HG03103 (cell line): ENCODE measurements around the gene ANKRD6.

Experiments
- ATAC-seq: cut with Tn5 transposase; IDR thresholded peaks from one replicate; pipeline ENCODE4 v1.9.1; 2021; ENCODE audit warnings: low read depth; ENCODE audit not compliant: unreplicated experiment

Gene ANKRD6

DNA sequence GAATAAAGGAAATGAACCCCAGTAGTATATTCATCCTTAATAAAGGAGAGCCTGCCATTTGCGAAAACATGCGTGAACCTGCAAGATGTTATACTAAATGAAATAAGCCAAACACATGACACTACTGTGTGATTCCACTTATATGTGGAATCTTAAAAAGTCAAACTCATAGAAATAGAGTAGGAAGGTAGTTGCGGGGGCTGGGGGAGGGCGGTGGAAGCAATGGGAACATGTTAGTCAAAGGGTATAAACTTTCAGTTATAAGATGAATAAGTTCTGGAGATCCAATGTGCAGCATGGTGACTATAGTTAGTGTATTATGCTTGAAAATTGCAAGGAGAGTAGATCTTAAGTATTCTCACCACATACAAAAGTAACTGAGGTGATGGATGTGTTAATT is 72.9 kb downstream of the ANKRD6 start:
- no peak for ATAC-seq

DNA sequence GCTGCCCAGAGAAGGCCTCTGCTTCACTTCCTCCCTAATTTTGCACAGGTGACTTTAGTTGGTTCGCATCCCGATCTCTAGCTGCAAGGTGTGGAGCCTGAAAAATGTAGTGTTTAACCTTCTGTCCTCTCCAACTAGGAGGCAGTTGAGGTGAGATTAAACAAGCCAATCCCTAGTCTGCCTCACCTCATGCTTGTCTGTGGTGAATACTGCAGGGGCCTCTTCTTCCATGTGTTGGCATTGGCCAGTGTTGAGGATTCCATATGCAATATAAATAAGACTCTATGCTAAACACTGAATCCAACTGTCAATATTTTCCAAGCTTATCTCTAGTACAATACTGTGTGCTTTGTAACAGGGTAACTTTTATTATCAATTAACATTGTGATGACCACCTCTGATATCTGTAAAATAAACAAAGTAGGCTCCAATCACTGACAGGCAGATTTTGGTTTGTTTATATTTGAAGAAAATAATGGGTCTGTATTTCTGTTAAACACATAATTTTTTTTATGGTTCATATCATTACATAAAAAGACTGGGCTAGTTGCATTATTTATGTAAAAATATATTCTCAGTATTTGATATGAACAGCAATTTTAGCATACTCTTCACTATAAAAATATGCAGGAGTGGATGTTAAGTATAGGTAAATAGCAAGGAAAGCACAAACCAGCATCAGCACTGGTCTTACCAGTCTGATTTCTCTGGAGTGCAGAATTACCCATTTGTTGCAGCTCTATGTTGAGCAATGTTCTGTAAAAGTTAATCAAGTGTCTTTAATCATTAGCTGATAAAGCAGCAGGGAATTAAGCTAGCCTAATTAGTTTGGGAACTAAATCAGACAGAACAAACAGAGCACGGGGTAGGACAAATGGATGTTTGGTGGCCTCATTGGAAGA is 74.0 kb downstream of the ANKRD6 start:
- ATAC-seq = no peak

- no peak for ATAC-seq
Measured at GRCh38 chr6:89508755-89509563, 76.0 kb downstream of the ANKRD6 start.

DNA sequence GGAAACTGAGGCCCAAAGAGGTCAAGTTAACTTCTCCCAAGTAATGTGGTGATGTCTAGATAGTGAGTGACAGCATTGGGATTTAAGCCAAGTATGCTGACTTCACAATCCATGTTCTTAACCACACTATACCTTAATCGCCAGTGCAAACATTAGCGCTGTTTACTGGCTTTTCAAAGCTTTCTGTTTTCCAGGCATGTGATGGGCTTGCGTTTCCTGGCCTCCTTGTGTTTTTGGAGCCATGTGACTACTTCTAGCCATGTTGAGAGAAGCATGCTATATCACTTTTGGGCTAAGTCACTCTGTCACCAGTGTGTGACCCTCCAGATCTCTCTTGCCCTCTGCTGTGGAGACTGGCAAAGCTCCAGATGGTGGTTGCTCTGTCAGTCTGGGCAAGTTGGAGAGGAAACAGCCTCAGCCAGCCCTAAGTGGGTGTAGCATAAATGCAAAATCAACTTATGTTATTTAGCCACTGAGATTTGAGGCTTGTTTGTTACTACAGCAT is 76.9 kb downstream of the ANKRD6 start:
- no peak for ATAC-seq

DNA sequence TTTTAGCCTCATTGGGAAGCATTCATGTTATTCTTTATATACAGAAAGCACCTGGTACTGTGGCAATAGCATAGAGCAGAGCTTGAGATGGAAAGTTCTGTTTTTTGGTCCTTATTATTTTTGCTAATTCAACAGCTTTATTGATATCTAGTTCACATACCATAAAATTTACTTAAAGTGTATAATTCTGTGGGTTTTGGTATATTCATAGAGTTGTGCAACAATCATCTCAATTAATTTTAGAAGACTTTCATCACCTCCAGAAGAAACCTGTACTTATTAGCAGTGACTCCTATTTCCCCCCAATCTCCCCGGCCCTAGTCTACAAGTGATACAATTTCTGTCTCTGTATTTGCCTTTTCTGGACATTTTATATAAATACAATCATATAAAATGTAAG is 77.4 kb downstream of the ANKRD6 start:
- no peak for ATAC-seq

GRCh38 chr6:89518352-89519055 is 85.6 kb downstream of the ANKRD6 start:
- no peak for ATAC-seq

DNA sequence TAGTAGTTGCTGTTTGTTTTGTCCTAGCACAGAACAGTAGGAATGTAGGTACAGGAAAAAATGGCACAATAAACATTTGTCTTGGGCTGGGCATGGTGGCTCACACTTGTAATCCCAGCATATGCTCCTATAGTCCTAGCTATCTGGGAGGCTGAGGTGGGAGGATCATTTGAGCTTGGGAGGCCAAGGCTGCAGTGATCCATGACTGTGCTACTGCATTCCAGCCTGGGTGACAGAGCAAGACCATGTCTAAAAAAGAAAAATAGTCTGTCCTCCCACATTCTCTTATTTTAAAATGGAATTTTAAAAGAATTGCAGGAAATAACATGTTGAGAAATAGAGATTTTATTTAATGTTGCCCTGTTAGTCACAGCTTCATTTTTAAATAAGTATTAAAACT is 87.8 kb downstream of the ANKRD6 start:
- ATAC-seq = no peak

DNA sequence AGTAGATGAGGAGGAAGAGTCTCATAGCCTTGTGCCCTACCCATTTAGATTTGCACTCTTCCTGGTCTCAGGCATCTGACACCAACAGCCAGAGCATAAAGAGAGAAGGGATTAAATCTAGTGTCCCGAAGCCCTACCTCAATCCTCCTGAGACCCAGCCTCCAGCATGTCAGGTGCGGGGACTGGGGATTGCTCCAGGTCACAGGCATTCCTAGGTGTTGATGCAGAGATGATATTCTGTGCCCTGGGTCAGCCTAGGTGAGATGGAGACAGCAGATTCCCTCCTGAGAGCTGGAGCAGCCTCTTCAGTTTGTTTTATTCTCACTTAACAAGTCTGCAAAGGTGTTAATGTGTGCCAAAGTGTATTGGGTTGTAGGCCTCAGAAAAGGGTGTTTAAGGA is 89.8 kb downstream of the ANKRD6 start:
- ATAC-seq = no peak

DNA sequence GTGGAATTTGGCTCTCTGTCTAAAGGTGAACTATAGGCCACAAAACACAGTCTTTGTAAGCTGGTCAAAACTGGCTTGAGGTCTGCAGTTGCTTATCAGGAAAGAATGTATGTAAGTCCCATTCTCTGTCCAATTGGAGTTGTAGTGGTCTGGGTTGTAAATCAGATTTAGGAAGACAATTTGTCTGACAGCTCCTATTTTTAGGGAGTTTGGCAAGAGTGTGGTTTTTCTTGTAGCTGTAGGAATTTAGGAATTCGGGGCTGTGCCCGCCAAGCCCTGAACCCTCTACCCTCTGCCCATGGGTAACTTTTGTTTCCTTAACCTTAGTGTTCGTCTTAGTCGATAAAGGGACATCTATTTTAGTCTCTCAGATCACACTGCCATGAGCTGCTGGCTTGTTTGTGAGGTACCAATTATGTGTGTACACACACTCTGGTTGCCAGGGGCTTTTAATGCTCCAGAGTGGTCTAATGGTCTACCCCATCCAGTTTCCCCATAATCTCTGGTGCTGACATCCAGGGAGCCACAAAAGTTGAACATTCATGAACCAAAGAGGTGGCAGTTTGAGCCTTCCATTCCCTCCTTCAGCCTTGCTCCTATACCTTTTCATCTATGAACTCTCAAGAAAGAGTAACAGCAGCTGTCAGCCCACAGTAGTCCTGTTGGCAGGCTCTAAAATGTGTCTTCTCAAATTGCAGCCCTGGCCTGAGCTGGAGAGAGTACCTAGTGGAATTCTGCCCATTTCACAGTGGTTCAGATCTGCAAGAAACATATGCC is 93.0 kb downstream of the ANKRD6 start:
- no peak for ATAC-seq

GRCh38 chr6:89526563-89526869 is 93.6 kb downstream of the ANKRD6 start:
- no peak for ATAC-seq

GRCh38 chr6:89527634-89528033 is 94.7 kb downstream of the ANKRD6 start:
- no peak for ATAC-seq

DNA sequence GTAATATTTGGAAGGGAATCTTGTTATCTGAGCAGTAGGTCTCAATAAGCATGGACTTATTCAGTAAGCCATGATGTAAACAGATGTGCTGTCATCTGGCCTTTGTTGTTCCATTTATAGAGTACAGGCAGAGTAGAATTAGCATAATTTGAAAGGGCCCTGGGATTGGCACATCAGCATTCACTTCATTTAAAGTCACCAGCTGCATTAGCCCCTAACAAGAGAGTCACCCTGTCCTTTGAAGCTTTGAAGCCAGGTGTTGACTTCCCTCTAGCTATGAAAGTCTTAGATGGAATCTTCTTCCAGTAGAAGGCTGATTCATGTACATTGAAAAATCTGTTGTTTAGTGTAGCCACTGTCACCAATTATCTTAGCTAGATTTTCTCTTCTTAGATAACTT is 95.9 kb downstream of the ANKRD6 start:
- ATAC-seq = no peak

DNA sequence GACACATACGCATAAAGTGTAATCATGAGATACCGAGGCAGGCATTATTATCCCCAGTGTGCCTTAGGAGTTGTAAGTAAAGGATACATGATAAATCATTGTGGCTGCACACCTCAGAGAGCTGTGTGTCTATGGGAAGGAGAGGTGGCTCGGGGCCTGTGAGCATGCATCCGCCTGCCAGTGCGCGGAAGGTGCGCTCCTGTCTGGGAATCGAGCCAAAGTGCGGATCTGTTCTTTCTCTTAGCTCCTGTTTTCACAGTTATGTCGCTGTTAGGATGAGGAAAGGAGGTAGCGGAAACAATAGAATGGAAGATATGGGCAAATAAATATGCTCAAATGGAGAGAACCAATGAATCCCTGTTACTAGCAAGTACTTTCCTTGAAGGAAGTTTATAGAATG is 98.0 kb downstream of the ANKRD6 start:
- no peak for ATAC-seq

DNA sequence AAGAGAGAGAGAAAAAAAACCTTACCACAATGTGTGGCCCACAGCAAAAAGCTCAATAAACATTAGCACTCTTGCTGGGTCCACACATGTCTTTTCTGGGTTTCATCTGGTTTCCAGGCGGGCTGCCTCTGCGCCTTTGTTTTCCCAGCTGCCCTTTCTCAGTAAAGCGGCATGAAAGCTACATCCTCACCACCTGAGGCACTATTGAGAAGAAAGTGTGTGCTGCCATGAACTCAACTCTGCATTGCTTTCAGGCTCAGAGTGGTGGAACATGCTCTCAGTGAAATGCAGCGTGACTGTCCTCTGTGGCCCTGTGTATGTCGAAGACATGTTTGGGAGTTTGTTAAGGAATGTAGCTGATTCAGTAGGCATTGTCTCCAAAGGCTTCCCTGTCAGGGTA is 103.3 kb downstream of the ANKRD6 start:
- ATAC-seq = no peak

DNA sequence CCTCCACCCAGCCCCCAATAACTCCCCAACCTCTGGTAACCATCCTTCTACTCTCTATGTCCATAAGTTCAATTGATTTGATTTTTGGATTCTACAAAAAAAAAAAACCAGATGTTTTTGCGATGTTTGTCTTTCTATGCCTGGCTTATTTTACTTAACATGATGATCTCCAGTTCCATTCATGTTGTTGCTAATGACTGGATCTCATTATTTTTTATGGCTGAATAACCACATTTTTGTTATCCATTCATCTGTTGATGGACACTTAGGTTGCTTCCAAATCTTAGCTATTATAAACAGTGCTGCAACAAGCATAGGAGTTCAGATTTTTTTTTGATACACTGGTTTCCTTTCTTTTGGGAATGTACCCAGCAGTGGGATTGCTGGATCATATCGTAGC is 106.8 kb downstream of the ANKRD6 start:
- no peak for ATAC-seq

GRCh38 chr6:89542081-89542857 is 109.3 kb downstream of the ANKRD6 start:
- ATAC-seq = no peak

DNA sequence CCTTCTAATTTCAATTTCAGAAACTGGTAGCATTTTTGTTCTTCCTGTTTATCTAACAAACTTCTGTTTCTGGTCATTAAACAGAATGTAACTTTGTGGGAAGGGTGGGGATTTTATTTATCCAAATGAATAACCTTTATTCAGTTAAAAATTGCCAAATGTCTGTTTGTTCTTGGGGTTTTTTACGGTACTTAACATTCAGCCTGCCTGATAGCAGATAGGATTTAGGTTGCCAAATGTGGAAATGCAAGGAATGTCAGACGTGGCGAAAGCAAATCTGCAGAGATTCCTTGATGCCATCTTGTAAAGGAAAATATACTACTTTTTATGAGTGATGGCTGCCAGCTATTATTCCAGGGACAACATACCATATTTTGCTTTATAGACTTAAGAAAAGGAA is 109.9 kb downstream of the ANKRD6 start:
- no peak for ATAC-seq

DNA sequence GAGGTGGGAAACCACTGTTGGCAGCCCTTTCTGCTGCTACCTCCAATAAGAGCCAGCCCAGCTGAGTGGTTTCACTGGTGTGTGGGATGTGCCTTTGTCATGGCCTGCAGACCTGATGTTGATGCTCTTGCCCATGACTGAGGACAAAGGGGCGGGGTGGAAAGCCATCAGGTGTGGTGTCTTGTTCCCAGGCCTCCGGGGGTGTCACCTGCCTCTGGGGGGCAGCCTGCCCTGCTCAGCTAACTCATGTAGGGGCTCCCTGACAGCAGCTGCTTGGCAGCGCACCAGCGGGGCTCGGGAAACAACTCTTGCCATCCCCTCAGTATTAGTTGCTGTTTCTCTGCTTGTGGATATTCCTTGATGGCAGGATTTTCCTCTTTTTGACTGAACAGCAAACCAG is 114.3 kb downstream of the ANKRD6 start:
- ATAC-seq = no peak

DNA sequence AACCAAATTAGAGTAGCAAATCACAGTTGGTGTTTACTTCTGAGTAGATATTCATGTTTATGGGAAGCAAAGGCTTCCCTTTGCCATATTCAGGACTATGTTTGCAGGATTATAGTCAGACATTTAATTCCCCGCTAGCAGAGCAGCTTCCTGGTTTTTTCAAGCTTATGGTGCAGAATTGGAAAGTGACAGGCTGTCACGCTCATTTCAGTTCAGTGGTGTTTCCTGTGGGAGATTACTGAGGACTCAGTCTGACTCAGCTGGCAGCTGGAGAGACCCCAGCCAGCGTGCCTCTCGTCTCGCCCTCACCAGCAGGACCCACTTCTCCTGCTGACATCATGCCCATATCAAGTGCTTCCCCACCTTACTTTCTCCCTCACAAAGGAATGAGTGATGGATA is 120.5 kb downstream of the ANKRD6 start:
- ATAC-seq = no peak

GRCh38 chr6:89554106-89554505 is 121.2 kb downstream of the ANKRD6 start:
- no peak for ATAC-seq
